Choroid plexus epithelial cell (primary cell): Measurements from ENCODE around the gene UROS.

Source experiments
- DNase-seq: peaks from one replicate; pipeline ENCODE4 v3.0.0-alpha.2; 2010; ENCODE audit warnings: low read depth
- H3K4me3 ChIP-seq: 2 replicates; pipeline ENCODE4 v1.5.1; 2011; ENCODE audit warnings: low read depth, mild to moderate bottlenecking, control low read depth, low read length, moderate library complexity
- TF ChIP-seq, protein P1 (sequence below): conservative IDR thresholded peaks from 2 replicates; pipeline ENCODE4 v1.5.1; 2011; ENCODE audit warnings: low read depth, mild to moderate bottlenecking, control low read depth, inconsistent platforms, low read length, moderate library complexity

UROS gene

DNA sequence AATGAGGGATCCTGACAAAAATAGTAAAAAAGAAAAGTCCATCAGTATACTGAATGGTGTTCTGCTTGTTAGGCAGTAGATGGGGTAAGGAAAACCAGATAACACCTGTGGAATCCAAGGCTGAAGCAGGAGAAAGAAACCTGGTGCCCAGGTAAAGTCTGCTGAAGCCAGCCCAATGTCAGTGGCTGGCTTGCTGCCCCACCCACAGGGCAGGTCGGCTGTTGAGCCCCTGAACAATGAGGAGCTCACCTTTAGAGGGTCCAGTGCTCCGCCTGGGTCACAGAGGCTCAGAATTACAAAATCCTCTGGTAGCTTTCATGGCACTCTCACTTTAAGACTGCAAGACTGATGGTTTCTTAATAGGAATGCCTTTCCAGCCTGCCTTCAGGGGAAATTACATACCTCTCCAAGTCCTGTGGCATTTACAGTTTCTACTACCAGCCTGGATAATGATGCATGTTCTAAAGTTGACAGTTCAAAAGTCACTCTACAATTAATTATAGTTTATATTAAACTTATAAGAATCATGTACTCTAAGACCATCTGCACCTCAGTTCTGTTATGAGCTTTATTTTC lies 34.2 kb upstream of the UROS start:
- no peak for DNase-seq
- H3K4me3 ChIP-seq: no peak overlapping the region
- TF ChIP-seq, protein P1, sequence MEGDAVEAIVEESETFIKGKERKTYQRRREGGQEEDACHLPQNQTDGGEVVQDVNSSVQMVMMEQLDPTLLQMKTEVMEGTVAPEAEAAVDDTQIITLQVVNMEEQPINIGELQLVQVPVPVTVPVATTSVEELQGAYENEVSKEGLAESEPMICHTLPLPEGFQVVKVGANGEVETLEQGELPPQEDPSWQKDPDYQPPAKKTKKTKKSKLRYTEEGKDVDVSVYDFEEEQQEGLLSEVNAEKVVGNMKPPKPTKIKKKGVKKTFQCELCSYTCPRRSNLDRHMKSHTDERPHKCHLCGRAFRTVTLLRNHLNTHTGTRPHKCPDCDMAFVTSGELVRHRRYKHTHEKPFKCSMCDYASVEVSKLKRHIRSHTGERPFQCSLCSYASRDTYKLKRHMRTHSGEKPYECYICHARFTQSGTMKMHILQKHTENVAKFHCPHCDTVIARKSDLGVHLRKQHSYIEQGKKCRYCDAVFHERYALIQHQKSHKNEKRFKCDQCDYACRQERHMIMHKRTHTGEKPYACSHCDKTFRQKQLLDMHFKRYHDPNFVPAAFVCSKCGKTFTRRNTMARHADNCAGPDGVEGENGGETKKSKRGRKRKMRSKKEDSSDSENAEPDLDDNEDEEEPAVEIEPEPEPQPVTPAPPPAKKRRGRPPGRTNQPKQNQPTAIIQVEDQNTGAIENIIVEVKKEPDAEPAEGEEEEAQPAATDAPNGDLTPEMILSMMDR: no peak

DNA sequence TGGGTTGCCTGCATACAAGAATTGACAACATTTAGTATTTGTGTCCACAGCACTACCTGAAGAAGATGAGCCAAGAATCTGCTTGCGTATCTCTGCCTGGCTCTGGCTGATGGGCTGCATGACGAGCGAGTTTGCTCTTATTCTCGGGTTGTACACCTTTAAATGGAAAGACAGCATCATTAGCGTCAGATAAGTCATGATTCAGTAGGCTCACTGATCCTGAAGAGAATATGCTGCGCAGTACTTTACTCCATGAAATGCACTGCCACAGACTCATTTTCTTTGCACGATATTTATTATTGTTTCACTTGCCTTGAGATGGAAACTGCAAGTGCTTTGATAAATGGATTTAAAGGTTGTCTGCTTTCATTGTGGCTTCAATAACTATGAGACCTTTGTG lies 29.4 kb upstream of the UROS start:
- no peak overlapping the region for H3K4me3 ChIP-seq
- TF ChIP-seq, protein P1: no peak
- DNase-seq: no peak

DNA sequence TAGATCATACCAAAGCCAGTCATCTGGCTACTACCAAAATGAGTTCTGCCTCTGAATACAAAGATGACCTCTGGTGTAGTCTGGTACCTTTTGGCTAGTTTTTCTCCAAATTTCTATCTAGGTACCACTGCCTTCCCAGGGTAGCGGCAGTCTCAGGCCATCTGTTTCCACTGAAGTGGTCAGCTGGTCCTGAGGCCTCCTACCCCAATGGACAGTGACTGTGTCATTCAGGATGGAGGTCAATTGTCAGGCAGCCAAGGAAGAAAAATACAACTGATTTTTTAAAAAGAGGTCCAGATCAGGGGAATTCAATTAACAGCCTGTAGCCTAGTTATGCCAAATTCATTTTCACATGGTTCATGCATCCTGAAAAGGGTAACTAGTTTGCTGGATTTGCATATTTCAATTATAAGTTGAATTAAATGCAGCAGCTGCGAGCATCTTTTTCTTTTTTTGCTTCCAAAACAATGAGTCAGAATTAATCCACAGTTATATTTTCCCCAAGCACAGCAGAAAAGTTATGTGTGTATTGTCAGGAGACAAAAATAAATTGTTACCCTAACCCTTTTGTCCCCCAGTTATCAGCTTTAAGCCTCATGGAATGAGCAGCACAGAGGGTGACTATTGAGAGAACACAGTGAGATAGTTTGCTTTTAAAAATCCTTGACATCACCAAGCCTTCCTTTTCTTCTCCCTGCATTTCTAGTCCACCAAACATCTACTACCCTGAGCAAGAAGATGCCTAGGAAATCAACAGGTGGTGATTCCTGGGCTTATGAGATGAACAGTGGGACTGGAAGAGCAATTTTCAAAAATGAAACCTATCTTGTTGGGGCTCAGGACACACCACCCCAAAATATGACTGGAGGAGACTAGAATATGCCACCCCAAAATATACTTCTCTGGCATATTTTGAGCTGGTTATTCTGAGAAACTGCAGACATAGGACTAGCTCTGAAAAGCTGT lies 28.0 kb upstream of the UROS start:
- H3K4me3 ChIP-seq: no peak overlapping the region
- no peak for DNase-seq

DNA sequence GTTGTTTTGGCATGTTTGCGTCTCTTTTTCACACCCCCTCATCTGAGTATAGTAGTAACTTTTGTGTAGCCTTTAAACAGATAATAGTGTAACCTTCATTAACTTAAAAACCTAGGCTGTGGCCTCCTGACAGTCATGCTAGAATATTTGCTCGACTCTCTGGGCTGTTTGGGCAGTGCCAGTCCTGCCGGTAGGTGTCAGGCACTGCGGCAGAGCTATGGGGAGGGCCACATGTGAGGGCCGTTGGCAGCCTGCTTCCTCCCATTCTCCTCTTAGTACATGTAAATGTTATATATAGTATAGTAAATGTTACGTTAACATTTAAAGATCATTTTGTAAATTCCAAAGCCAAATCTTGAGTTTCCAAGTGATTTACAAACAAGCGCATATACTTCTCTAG lies 26.4 kb upstream of the UROS start:
- no peak for DNase-seq
- no peak overlapping the region for H3K4me3 ChIP-seq
- TF ChIP-seq, protein P1: no peak

More for the DNA sequence above, 28.0 kb upstream of the UROS start:
- TF ChIP-seq, protein P1: no peak

DNA sequence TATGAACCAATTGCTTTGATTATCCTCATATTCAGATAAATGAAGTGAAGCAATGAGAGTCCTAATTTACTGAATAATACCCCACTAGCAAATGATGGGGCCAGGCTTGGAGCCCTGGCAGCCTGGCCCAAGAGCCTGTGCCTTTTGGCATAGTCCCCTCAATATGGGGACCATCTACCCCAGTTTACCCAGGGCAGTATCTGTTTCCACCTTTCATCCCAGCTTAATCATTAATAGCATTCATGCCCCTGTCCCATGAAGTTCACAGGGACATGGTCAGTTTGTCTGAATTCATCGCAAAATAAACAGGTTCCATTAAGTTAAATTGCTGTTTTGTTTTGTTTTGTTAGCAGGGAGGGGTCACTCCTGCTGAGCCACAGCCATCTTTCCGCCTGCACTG lies 25.8 kb upstream of the UROS start:
- no peak overlapping the region for H3K4me3 ChIP-seq
- no peak for DNase-seq
- TF ChIP-seq, protein P1: no peak

DNA sequence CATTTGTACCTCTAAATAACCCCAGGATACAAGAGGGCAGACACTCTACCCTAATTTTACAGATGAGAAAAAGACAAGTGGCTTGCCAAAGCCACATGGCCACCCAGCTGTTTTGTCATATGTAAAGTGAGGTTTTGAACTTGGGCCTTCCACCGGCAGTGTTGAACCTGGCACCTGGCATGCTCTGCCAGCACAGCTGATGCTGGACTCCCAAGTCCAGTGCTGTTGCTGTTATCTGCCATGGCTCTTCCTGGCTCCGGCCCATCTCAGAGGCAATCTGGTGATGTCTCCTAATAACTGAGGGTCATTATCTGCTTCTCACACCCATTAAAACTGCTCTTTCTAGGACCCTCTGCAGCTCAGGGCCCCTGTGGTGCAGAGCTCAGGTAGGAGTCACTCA lies 25.3 kb upstream of the UROS start:
- DNase-seq: no peak
- TF ChIP-seq, protein P1: no peak
- H3K4me3 ChIP-seq: no peak overlapping the region

DNA sequence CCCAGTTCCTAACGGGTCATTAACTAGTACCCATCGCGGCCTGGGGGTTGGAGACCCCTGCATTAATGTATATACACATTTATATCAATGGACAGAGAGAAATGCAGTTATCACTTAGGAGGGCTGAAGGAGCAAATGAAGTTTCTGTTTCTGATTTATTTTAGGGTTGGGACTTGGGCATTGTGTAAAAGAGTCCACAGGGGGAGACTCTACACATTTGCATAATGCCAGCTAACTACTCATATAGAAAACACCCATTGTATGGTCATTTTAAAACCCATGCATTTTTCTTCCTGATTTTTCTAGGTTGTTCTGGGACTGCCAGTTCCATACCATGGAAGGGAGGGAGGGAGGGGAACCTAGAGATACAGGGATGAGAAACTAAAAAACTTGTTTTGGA lies 23.8 kb upstream of the UROS start:
- H3K4me3 ChIP-seq: no peak overlapping the region
- TF ChIP-seq, protein P1: no peak
- no peak for DNase-seq
